ENCODE results near the gene IGF2R.

Gene IGF2R

DNA sequence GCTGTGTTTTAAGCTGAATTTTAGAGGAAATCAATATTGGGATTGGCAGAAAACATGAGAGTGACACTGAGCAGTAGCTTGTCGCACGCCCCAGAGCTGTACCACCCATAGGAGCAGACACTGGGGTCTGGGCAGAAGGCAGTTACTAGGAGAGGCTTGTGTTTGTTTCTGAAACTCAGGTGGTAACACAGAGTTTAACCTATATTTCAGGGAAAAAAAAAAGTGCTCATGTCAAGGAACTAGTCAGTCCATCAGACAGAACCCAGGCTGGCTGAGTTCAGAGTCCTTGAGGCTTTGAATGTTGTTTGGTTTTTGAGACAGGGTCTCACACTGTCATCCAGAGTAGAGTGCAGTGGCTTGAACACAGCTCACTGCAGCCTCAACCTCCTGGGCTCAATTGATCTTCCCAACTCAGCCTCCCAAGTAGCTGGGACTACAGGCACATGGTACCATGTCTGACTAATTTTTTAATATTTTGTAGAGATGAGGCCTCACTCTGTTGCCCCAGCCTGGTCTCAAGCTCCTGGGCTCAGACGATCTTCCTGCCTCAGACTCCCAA, 159.3 kb downstream of the IGF2R start:
- no peaks in the 10 kb centered on the region for H3K9me3 ChIP-seq (ENCODE audit: control insufficient read depth, low read length)
- H3K27ac ChIP-seq, result no peak overlapping the region
- no peaks in the 10 kb centered on the region for H3K79me2 ChIP-seq
- no peaks in the 10 kb centered on the region for H3K27me3 ChIP-seq (ENCODE audit: control insufficient read depth, insufficient read depth, low read length)
- no peak overlapping the region for H3K4me2 ChIP-seq (ENCODE audit: low read length)
- H3K9ac ChIP-seq, result no peak overlapping the region
- no peak for TF ChIP-seq CTCF (IDR thresholded peaks at IDR 0.05)
- H3K4me3 ChIP-seq (ENCODE audit: low read depth, low read length), result no peak overlapping the region
- no peak overlapping the region for H2AFZ ChIP-seq
- no peaks in the 10 kb centered on the region for H3K36me3 ChIP-seq (ENCODE audit: control insufficient read depth, insufficient read depth, low read length)
- H3K4me1 ChIP-seq, result no peaks in the 10 kb centered on the region

DNA sequence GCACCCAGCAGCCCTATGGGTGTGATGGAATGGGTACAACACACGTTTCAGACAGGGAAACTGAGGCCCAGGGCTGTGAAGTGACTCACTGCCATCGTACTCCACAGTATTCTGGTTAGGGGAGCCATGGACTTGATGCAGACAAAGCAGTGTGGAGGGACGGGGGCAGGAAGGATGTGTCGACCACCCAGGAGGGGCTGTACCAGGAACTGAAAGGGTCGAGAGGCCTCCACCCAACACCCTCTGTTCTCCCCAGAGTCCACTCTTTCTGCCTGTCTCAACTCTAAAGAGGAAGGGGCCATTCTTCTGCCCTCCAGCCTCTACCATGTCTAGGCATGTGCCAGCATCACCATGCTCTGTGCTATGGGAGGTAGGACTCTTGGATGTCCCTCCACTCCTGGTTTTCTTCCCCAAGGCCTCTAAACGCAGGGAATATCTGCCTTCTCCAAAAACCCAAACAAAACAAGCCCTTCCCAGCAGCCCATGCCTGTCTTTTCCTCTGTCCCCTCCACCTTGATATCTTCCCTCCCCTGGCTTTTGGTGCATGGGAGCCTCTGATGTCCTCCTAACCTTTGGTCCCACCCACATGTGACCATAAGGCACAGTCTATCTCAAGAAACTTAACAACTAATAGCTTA, 160.1 kb downstream of the IGF2R start:
- Histone ChIP-seq H3K9me3 (ENCODE audit: control insufficient read depth, low read length) (no peaks in the 10 kb centered on the region), H3K4me3 (ENCODE audit: low read depth, low read length) (no peak overlapping the region), H3K4me1 (no peaks in the 10 kb centered on the region), H3K4me2 (ENCODE audit: low read length) (no peak overlapping the region), H3K9ac (no peak overlapping the region), H2AFZ (no peak overlapping the region), H3K27me3 (ENCODE audit: control insufficient read depth, insufficient read depth, low read length) (no peaks in the 10 kb centered on the region), H3K79me2 (no peaks in the 10 kb centered on the region), H3K27ac (no peak overlapping the region), H3K36me3 (ENCODE audit: control insufficient read depth, insufficient read depth, low read length) (no peaks in the 10 kb centered on the region)
- no peak for TF ChIP-seq CTCF (IDR thresholded peaks at IDR 0.05)

DNA sequence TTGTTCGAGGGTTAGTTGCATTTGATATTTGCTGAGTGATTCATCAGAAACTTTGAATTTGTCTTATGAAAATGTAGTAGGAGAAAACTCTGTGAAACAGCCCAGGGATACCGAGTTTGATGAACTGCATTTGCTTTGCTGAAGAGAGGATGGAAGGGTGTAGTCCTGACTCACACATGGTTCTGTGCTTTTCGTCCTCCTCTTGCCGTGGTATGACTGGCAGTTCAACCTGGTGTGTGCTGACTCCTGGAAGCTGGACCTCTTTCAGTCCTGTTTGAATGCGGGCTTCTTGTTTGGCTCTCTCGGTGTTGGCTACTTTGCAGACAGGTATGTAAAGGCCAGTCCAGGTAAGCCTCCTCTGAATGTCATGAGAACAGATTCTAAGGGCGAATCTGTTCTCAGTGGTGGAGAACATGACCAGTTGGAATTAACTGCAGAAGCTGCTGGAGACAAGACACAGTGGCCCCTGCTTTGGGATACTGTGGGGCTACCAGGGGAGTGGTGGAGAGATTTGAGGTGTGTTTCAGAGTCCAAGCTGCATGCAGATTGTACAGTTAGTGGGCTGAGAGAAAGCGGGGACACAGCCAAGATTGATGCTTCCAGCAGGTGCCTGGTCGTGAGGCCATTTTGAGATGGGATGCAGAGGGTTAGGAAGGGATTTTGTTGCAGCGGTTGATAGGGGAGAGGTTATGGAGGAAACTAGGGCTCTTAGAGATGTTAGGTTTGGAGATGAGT, 161.2 kb downstream of the IGF2R start:
- H3K79me2 ChIP-seq, result no peaks in the 10 kb centered on the region
- H3K4me1 ChIP-seq, result no peaks in the 10 kb centered on the region
- no peaks in the 10 kb centered on the region for H3K27me3 ChIP-seq (ENCODE audit: control insufficient read depth, insufficient read depth, low read length)
- H3K4me2 ChIP-seq (ENCODE audit: low read length), result no peak overlapping the region
- no peak for TF ChIP-seq CTCF (IDR thresholded peaks at IDR 0.05)
- no peak overlapping the region for H3K4me3 ChIP-seq (ENCODE audit: low read depth, low read length)
- no peak overlapping the region for H2AFZ ChIP-seq
- H3K27ac ChIP-seq, result no peak overlapping the region
- no peak overlapping the region for H3K9ac ChIP-seq
- H3K36me3 ChIP-seq (ENCODE audit: control insufficient read depth, insufficient read depth, low read length), result no peaks in the 10 kb centered on the region
- H3K9me3 ChIP-seq (ENCODE audit: control insufficient read depth, low read length), result no peaks in the 10 kb centered on the region

- Histone ChIP-seq H3K4me1 (no peaks in the 10 kb centered on the region), H3K4me2 (ENCODE audit: low read length) (no peak overlapping the region), H2AFZ (no peak overlapping the region), H3K4me3 (ENCODE audit: low read depth, low read length) (no peak overlapping the region), H3K79me2 (no peaks in the 10 kb centered on the region), H3K36me3 (ENCODE audit: control insufficient read depth, insufficient read depth, low read length) (no peaks in the 10 kb centered on the region), H3K9ac (no peak overlapping the region), H3K27ac (no peak overlapping the region), H3K27me3 (ENCODE audit: control insufficient read depth, insufficient read depth, low read length) (no peaks in the 10 kb centered on the region), H3K9me3 (ENCODE audit: control insufficient read depth, low read length) (no peaks in the 10 kb centered on the region)
- TF ChIP-seq CTCF (IDR thresholded peaks at IDR 0.05), result no peak
Observed at GRCh38 chr6:160130729-160131484, 162.0 kb downstream of the IGF2R start.

Data from parathyroid adenoma (tissue), 2 donors.